ENCODE results near the gene OGFOD3.

DNA sequence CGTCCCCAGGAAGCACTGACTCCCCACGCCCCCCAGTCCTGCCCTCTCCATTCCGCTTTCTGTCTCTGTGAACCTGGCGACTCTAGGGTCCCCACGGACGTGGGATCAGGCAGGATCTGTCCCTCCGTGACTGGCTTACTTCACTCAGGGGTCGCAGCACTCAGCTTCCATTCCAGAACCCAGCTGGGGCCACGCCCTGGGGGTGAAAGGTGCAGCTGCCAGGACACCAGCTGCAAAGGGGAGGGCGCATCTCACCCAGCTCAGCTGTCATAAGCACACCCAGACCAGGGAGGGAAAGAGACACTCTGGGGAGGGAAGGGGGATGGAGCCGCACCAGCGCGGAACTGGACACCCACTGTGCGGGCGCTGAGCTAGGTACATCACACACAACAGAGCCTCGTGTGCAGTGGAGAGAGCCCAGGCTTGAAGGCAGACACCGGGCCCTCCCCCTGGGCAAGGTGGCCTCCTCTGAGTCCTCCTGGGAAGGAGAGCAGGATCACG is 18.7 kb downstream of the OGFOD3 start:
- TF ChIP-seq EP300 (IDR thresholded peaks at IDR 0.05): no peak
- TF ChIP-seq, protein P1, sequence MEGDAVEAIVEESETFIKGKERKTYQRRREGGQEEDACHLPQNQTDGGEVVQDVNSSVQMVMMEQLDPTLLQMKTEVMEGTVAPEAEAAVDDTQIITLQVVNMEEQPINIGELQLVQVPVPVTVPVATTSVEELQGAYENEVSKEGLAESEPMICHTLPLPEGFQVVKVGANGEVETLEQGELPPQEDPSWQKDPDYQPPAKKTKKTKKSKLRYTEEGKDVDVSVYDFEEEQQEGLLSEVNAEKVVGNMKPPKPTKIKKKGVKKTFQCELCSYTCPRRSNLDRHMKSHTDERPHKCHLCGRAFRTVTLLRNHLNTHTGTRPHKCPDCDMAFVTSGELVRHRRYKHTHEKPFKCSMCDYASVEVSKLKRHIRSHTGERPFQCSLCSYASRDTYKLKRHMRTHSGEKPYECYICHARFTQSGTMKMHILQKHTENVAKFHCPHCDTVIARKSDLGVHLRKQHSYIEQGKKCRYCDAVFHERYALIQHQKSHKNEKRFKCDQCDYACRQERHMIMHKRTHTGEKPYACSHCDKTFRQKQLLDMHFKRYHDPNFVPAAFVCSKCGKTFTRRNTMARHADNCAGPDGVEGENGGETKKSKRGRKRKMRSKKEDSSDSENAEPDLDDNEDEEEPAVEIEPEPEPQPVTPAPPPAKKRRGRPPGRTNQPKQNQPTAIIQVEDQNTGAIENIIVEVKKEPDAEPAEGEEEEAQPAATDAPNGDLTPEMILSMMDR (IDR thresholded peaks at IDR 0.05): no peak

Measured in stomach (tissue), 4 donors.